Neural progenitor cell (in vitro differentiated cells): ENCODE data around the gene HDAC5.

Experiments
- CTCF ChIP-seq: fragments of 200-600 bp; sonication (generic); IDR thresholded peaks from 2 replicates; pipeline ENCODE4 v1.5.1; 2017; ENCODE audit warnings: antibody characterized with exemption, mild to moderate bottlenecking
- EZH2 ChIP-seq: fragments of 200-600 bp; sonication (generic); IDR thresholded peaks from 2 replicates; pipeline ENCODE4 v1.6.1; 2017; ENCODE audit warnings: antibody characterized with exemption, mild to moderate bottlenecking, moderate library complexity
- EZH2phosphoT487 ChIP-seq: fragments of 200-600 bp; sonication (generic); IDR thresholded peaks from 2 replicates; pipeline ENCODE4 v1.6.1; 2017; ENCODE audit warnings: antibody characterized with exemption

DNA sequence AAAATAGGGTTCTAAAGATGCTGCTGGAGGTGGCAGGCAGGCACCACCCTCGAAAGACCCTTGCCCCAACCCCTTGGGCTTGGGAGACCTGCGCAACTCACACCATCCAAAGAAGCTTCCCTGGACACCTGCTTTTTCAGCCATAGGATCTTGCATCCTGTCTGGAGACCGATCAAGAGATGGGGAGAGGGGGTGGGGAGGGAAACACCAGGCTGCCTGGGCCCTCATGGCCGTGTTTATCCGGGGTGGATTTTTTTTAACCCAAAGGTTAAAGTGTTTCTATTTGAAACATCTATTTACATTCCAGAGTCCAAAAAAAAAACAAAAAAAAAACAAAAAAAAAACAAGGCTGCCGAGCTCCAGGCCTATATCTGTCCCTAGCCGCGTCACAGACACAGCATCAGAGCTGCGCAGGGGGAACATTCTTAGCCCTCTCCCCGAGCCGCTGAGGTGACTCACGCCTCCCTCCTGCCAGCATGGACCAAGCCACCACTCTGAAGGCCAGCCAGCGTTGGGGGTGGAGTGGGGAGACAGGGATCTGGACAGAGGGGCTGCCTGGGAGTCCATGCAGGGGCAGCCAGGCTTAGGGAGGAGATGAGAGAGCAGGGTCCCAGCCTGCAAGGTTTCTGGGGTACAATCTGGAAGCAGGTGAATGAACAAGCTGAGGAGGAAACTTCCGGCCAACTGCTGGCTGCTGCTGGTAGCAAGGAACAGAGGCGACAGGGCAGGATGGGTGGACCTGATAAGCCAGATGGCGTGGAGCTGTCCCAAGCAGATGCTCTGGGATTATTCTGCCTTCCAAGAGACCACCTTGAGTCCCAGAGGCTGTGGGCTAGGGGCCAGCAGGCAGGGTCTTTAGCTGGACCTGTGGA is 14.8 kb downstream of the HDAC5 start:
- TF ChIP-seq CTCF (no peak), EZH2 (no peak), EZH2phosphoT487 (no peak)
